Peyer's patch (tissue), 4 donors: ENCODE data around the gene SLC2A1. TPM values are rescaled to one million over a fixed set of nuclear protein-coding genes. Genes with fewer than 3 reads are reported as not detected.

Experiments used
- DNase-seq, 3 donors: peaks; one replicate each; pipeline ENCODE4 v3.0.0-alpha.2; 2017 to 2019
- H3K27ac ChIP-seq, 4 donors: fragments of 200-600 bp; sonication (generic); one replicate each; pipeline ENCODE4 v1.5.1; 2016 to 2019
- H3K27me3 ChIP-seq, 2 donors: fragments of 200-600 bp; sonication (generic); one replicate each; pipeline ENCODE4 v1.5.1; 2019
- H3K36me3 ChIP-seq, 3 donors: fragments of 200-600 bp; sonication (generic); one replicate each; pipeline ENCODE4 v1.5.1; 2016 to 2019
- H3K4me1 ChIP-seq, 4 donors: fragments of 200-600 bp; sonication (generic); one replicate each; pipeline ENCODE4 v1.5.1; 2016 to 2019
- H3K4me3 ChIP-seq, 4 donors: fragments of 200-600 bp; sonication (generic); 1 replicate in 3 of 4; 2 replicates in 1 of 4; pipeline ENCODE4 v1.5.1; 2016 to 2019; ENCODE audit warnings: mild to moderate bottlenecking in 1 of 4
- H3K9me3 ChIP-seq, 4 donors: fragments of 200-600 bp; sonication (generic); one replicate each; pipeline ENCODE4 v1.5.1; 2016 to 2019; ENCODE audit warnings: mild to moderate bottlenecking in 1 of 4
- POLR2A ChIP-seq, 2 donors: fragments of 450-650 bp; IDR thresholded peaks; one replicate each; pipeline ENCODE4 v1.5.1; 2017; ENCODE audit warnings: antibody characterized with exemption in 2 of 2, mild to moderate bottlenecking in 2 of 2, moderate library complexity in 2 of 2
- total RNA-seq, 4 donors: library from RNA; depleted of rRNA; stranded (reverse); fragments of >200 nt; gene quantifications; one replicate each; pipeline ENCODE4 v1.1.0, GENCODE V29; 2016
- TF ChIP-seq, protein P1 (sequence below), 6 experiments: fragments of 450-650 bp in 4 of 6; fragments of 200-600 bp in 2 of 6; sonication (generic) in 1 of 6; IDR thresholded peaks; one replicate each; pipeline ENCODE4 v1.5.1; 2017 to 2019; ENCODE audit warnings: antibody characterized with exemption in 6 of 6, mild to moderate bottlenecking in 3 of 6, moderate library complexity in 1 of 6

Gene SLC2A1
- total RNA-seq, 4 donors from 2014 or later, result 15.7 to 35.7 (median 32.3) TPM

DNA sequence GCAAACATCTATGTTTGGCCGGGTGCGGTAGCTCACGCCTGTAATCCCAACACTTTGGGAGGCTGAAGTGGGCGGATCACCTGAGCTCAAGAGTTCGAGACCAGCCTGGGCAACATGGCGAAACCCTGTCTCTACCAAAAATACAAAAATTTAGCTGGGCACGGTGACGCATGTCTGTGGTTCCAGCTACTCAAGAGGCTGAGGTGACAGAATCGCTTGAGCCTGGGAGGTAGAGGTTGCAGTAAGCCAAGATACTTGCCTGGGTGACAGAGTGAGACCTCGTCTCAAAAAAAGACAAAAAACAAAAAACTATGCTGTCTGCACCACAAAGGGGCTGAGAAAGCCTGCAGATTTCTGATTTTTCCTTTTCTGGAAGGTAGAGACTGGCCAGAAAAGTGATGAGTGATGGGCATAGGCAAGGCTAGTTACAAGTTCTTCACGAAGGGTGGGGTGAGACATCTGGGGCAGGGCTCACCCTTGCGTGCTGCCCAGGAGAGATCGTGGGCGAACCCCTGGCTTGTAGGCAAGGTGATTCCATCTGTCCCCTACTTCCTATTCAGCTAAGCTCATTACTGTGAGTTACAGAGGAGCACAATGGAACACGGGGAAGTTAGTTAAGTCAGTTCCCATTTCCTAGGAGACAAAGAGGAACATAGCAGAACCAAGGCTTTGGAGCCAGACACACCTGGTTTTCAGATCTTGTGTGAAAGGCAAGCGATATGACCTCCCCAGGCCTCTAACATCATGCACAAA is 3.2 kb downstream of the SLC2A1 start:
- no peak for DNase-seq
- peak overlapping the region in 2 of 4 donors; percentile 1 to 9 for H3K4me3 ChIP-seq
- TF ChIP-seq POLR2A (IDR thresholded peaks at IDR 0.05), result no peak
- TF ChIP-seq, protein P1, sequence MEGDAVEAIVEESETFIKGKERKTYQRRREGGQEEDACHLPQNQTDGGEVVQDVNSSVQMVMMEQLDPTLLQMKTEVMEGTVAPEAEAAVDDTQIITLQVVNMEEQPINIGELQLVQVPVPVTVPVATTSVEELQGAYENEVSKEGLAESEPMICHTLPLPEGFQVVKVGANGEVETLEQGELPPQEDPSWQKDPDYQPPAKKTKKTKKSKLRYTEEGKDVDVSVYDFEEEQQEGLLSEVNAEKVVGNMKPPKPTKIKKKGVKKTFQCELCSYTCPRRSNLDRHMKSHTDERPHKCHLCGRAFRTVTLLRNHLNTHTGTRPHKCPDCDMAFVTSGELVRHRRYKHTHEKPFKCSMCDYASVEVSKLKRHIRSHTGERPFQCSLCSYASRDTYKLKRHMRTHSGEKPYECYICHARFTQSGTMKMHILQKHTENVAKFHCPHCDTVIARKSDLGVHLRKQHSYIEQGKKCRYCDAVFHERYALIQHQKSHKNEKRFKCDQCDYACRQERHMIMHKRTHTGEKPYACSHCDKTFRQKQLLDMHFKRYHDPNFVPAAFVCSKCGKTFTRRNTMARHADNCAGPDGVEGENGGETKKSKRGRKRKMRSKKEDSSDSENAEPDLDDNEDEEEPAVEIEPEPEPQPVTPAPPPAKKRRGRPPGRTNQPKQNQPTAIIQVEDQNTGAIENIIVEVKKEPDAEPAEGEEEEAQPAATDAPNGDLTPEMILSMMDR (IDR thresholded peaks at IDR 0.05), result no peak
- H3K27ac ChIP-seq, result peak overlapping the region in 2 of 4 donors; percentile 42 to 99
- peaks cover 0 to 34% (median 28%) of the 10 kb centered on the region in 4 donors for H3K4me1 ChIP-seq
- H3K9me3 ChIP-seq, result no peaks in the 10 kb centered on the region
- H3K27me3 ChIP-seq, result no peaks in the 10 kb centered on the region
- no peaks in the 10 kb centered on the region for H3K36me3 ChIP-seq

DNA sequence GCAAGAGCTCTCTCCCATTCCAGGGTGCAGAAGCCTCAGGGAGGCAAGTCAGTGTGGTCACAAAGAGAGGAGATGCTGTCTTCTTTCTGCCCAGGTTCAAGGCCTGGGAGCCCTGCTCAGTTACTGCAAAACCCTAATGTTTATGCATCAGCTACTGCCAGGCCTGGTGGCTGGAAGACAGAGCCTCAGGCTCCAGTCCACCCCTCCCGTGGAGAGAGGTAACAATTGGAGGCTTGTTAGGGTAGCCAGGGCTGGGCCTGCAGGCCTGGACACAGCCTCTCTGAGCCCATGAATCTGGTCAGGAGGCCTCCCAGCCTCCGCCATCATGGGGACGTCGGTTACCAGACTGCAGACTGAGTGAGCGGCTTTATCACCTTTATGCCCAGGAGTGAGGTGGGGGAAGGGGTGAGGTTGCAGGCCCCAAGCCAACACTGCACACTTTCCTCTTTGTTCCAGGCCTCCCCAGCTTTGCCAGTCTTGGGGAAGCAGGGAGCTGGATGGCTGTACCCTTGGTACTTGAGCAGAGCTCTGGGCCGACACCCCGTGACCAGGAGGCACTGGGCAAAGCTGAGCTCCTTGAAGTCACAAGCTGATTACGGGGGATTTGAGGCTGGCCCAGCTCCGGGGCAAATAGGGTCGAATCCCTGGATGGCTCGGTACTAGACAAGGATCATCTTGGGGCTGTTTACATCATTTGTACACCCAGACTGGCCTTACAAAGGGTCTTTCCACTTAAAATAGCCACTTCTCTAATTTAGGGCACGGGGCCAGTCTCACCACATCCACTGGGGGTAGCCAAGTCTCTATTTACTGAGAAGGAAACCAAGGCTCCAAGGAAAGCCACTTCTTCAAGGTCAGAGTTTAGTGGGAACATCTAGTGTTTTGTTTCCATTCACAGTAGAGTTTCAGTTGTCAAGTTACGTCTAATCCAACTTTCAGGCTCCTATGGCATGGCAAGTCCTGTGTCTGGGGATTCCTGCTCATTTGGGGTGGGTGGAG is 5.2 kb downstream of the SLC2A1 start:
- Histone ChIP-seq H3K27ac (peak overlapping the region in 3 of 4 donors; percentile 59 to 99 (median 73)), H3K4me1 (peaks cover 0 to 39% (median 36%) of the 10 kb centered on the region in 4 donors)
- DNase-seq, result no peak

DNA sequence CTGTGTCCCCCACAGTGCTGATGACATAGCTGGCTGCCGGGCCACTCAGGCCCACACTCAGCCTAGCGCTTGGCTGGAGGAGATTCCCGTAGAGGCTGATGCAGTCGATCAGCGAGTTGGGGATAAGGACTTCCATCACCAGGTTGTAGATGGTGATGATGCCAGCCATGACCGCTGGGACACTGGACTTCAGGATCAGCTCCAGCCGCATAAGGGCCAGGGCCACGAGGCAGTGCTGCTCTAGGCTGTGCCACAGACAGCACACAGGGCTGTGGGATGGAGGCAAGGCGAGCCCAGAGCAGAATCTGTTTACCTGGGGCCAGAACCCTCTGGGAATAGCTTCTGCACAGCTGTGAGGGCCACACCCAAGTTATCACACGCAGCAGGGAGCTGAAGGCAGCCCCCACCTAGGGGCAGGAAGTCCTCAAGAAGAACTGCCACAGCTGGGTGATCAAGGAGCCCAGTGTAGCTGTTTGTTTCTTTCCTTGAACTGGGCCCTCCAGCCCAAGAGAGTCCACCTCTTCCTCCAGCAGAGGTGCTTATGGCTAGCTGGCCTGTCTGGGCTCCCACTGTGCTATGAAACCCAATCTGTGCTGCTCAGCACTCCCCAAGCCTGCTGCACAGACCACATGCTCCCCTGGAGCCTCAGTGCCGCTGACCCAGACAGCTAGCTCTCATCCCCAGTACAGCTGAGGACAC is 6.2 kb downstream of the SLC2A1 start:
- Histone ChIP-seq H3K4me1 (peaks cover 0 to 42% (median 35%) of the 10 kb centered on the region in 4 donors), H3K4me3 (no peak overlapping the region), H3K9me3 (no peaks in the 10 kb centered on the region), H3K27me3 (no peaks in the 10 kb centered on the region), H3K27ac (peak overlapping the region in 3 of 4 donors; percentile 59 to 99 (median 73)), H3K36me3 (no peaks in the 10 kb centered on the region)
- DNase-seq, result peak in 2 of 3 donors; percentile 83 to 90
- TF ChIP-seq, protein P1 (IDR thresholded peaks at IDR 0.05), result no peak
- no peak for TF ChIP-seq POLR2A (IDR thresholded peaks at IDR 0.05)

More for the DNA sequence above, 5.2 kb downstream of the SLC2A1 start:
- no peaks in the 10 kb centered on the region for H3K9me3 ChIP-seq
- TF ChIP-seq, protein P1 (IDR thresholded peaks at IDR 0.05), result no peak
- no peak for TF ChIP-seq POLR2A (IDR thresholded peaks at IDR 0.05)
- no peak overlapping the region for H3K4me3 ChIP-seq
- no peaks in the 10 kb centered on the region for H3K36me3 ChIP-seq
- H3K27me3 ChIP-seq, result no peaks in the 10 kb centered on the region

DNA sequence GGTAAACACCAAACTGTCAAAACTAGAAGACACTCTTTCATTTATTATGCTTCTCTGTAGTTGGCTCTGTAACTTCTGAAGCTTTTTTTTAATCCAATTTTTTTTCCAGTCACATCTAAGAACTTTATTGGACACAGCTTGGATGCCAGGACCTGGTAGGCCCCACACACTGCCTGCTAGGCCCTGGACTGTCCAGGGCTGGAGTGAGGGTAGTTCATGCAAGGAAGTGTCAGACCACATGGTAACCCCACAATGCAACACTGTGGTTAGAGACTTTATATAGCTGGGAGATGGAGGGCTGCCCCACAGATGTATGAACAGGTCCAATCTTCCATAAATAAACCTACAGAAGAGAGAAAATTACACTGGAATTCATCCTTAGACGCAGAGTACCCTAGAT is 7.1 kb downstream of the SLC2A1 start:
- Histone ChIP-seq H3K27ac (peak overlapping the region in 2 of 4 donors; percentile 73 to 99), H3K4me1 (peaks cover 0 to 42% (median 31%) of the 10 kb centered on the region in 4 donors), H3K36me3 (no peaks in the 10 kb centered on the region), H3K9me3 (no peaks in the 10 kb centered on the region), H3K4me3 (no peak overlapping the region), H3K27me3 (no peaks in the 10 kb centered on the region)
- DNase-seq, result peak in 1 of 3 donors; percentile 54
- no peak for TF ChIP-seq POLR2A (IDR thresholded peaks at IDR 0.05)
- TF ChIP-seq, protein P1 (IDR thresholded peaks at IDR 0.05), result no peak

DNA sequence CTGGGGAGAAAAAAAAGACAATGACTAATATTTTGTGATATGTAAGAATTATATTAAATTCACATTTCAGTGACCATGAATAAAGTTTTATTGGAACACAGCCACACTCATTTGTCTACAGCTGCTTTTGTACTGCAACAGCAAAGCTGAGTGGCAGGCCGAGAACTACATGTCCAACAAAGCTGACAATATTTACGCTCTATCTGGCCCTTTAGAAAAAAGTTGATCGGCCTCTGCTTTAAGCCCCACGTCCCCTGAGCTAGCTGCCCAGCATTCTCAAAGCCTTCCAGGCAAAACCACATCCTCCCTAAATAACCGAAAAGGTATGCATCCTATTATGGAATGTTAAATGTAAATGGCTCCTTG is 8.6 kb downstream of the SLC2A1 start:
- no peaks in the 10 kb centered on the region for H3K9me3 ChIP-seq
- DNase-seq, result no peak
- TF ChIP-seq, protein P1 (IDR thresholded peaks at IDR 0.05), result no peak
- TF ChIP-seq POLR2A (IDR thresholded peaks at IDR 0.05), result no peak
- H3K4me3 ChIP-seq, result no peak overlapping the region
- no peaks in the 10 kb centered on the region for H3K36me3 ChIP-seq
- peak overlapping the region in 1 of 4 donors; percentile 99 for H3K27ac ChIP-seq
- H3K27me3 ChIP-seq, result no peaks in the 10 kb centered on the region
- H3K4me1 ChIP-seq, result peaks cover 0 to 42% (median 33%) of the 10 kb centered on the region in 4 donors
